ENCODE data around the gene KRTDAP. TPM values are rescaled to one million over a fixed set of nuclear protein-coding genes. Genes with fewer than 3 reads are reported as not detected.
"Not testable (repeated sequence)": the region's sequence is repeated elsewhere in the genome, so short reads cannot be mapped to it uniquely, and the experiment has no call there.

Gene KRTDAP
- total and polyA plus RNA-seq, 9 donors, result 0.54 to 1.6 (median 0.75) TPM; not detected in 4

DNA sequence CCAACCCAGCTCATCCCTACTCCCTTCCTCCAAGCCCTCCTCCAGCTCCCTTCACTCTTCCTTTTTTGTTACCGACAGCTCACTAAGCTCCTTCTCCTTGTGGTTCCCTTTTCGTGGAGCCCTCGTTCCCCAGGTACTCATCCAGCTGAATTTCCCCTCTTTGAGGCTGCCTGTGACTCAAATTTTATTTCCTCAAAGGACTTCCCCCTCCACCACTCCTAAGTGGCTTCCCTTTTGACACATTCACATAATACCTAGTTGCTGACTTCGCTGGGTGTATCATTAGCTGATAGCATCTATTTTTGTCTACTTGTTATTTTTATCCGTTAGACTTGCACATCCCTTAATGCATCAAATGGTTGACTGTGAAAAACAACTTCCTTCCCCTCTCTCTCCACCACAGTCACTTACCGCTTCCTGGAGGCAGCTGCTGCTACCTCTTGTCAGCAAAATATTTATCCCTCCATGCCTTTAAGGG is 27.7 kb downstream of the KRTDAP start:
- no peak for DNase-seq
- Histone ChIP-seq H3K27me3 (no peaks in the 10 kb centered on the region), H3K36me3 (no peaks in the 10 kb centered on the region), H3K4me3 (no peak overlapping the region), H3K4me1 (ENCODE audit: insufficient read depth) (peaks cover 8% of the 10 kb centered on the region), H3K27ac (no peak overlapping the region), H3K9me3 (no peaks in the 10 kb centered on the region)
- no peak for TF ChIP-seq POLR2A (IDR thresholded peaks at IDR 0.05)
- TF ChIP-seq EP300 (IDR thresholded peaks at IDR 0.05), result no peak
- no peak for TF ChIP-seq CTCF (IDR thresholded peaks at IDR 0.05)
- intact Hi-C loops (cut with DNase I), result no loop called here
- 46 to 57% (median 57%) methylated on average over 6 of the region's 6 CpGs for WGBS, 3 donors

DNA sequence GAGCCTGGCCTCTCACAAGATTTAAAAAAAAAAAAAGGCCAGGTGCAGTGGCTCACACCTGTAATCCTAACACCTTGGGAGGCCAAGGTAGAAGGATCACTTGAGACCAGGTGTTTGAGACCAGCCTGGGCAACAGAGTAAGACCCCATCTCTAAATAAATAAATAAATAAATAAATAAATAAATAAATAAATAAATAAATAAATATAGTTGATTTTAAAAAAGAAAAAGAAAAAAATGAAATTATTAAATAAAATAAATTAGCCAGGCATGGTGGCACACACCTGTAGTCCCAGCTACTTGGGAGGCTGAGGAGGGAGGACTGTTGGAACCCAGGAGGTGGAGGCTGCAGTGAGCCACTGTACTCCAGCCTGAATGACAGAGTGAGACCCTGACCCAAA is 28.5 kb downstream of the KRTDAP start:
- H3K4me3 ChIP-seq; H3K27me3 ChIP-seq; H3K36me3 ChIP-seq; H3K9me3 ChIP-seq; H3K4me1 ChIP-seq (ENCODE audit: insufficient read depth); DNase-seq; H3K27ac ChIP-seq; intact Hi-C loops (cut with DNase I): not testable (repeated sequence)

DNA sequence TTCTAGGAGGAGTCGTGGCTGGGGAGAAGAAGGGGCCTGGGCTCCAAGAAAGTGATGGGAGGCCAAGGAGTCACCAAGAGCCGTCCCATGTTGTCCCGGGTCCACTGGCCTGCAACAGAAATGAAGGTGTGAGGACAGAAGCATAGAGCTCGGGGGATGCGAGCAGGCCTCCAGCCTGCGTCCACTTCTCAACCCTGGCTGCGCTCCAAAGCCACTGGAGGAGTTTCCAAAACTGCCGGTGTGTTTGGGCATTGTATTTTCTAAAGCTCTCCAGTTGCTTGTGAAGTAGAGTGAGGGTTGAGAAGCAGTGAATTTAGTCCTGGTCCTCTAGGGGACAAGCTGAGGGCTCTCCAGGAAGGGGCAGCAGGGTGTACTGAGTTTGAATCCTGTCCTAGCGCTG is 29.2 kb downstream of the KRTDAP start:
- WGBS, 3 donors, result 43 to 51% (median 45%) methylated on average over 9 of the region's 9 CpGs
- no peaks in the 10 kb centered on the region for H3K9me3 ChIP-seq
- peaks cover 8% of the 10 kb centered on the region for H3K4me1 ChIP-seq (ENCODE audit: insufficient read depth)
- H3K27me3 ChIP-seq, result no peaks in the 10 kb centered on the region
- intact Hi-C loops (cut with DNase I), result no loop called here
- no peaks in the 10 kb centered on the region for H3K36me3 ChIP-seq
- H3K27ac ChIP-seq, result no peak overlapping the region
- TF ChIP-seq POLR2A (IDR thresholded peaks at IDR 0.05) (no peak), EP300 (IDR thresholded peaks at IDR 0.05) (no peak), CTCF (IDR thresholded peaks at IDR 0.05) (no peak)
- H3K4me3 ChIP-seq, result no peak overlapping the region
- peak in 3 of 5 donors; percentile 30 to 51 (median 33) for DNase-seq

GRCh38 chr19:35460608-35461007 is 29.7 kb downstream of the KRTDAP start:
- DNase-seq, result no peak
- WGBS, 3 donors, result 82 to 87% (median 87%) methylated on average over 10 of the region's 10 CpGs
- H3K36me3 ChIP-seq, result no peaks in the 10 kb centered on the region
- intact Hi-C loops (cut with DNase I), result no loop called here
- H3K9me3 ChIP-seq, result no peaks in the 10 kb centered on the region
- no peak for TF ChIP-seq CTCF (IDR thresholded peaks at IDR 0.05)
- peaks cover 8% of the 10 kb centered on the region for H3K4me1 ChIP-seq (ENCODE audit: insufficient read depth)
- no peaks in the 10 kb centered on the region for H3K27me3 ChIP-seq
- H3K27ac ChIP-seq, result no peak overlapping the region
- no peak overlapping the region for H3K4me3 ChIP-seq

DNA sequence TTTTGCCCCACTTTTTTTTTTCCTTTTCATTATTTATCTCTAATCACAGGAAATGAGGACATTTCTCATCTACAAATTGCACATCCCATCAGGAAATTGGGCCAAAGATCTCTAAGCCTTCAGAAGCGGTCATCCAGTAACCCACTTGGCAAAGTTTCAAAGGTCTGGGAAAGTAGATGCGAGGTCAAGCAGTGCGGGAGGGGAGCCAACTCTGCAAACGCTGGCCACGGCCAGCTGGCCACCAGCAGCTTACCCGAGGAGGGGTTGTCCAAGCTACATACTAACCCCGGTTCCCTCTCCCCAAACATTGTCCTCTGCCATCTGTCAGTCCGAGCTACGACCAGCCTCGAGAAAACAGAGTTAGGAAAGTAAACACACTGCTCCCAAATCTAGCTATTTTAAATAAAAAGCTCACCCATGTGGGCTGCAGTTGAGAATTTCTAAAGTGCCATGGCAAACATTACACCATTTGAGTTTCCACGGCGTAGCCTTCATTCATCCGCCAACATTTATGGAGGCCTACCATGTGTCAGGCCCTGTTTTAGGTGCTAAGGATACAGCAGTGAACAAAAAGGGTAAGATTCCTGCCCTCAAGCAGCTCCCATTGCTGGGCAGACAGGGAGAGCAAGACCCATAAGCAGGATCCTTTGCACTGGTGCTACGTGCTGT is 30.7 kb downstream of the KRTDAP start:
- intact Hi-C loops (cut with DNase I), result no loop called here

More for the DNA sequence above, 30.7 kb downstream of the KRTDAP start:
- no peak overlapping the region for H3K4me3 ChIP-seq
- peak; percentile 67 to 85 (median 70) for DNase-seq
- TF ChIP-seq POLR2A (IDR thresholded peaks at IDR 0.05) (no peak), EP300 (IDR thresholded peaks at IDR 0.05) (no peak)
- H3K4me1 ChIP-seq (ENCODE audit: insufficient read depth), result peaks cover 8% of the 10 kb centered on the region
- H3K9me3 ChIP-seq, result no peaks in the 10 kb centered on the region
- 25 to 29% (median 27%) methylated on average over 14 of the region's 14 CpGs for WGBS, 3 donors
- H3K27ac ChIP-seq, result no peak overlapping the region
- H3K27me3 ChIP-seq, result no peaks in the 10 kb centered on the region
- no peaks in the 10 kb centered on the region for H3K36me3 ChIP-seq
